GM13976 (cell line): ENCODE data around the gene FGFR4.

ENCODE experiments used
- DNase-seq: peaks from one replicate; pipeline ENCODE4 v3.0.0; 2012; ENCODE audit warnings: low spot score
- in situ Hi-C: fragments of 300-500 bp; cut with MboI; formaldehyde crosslinking; loops from one replicate; pipeline ENCODE4 v1.12.0; 2022; ENCODE audit warnings: low sequenced_read_pairs, mixed read lengths, inconsistent platforms; ENCODE audit not compliant: unreplicated experiment
- TF ChIP-seq, protein P1 (sequence below): IDR thresholded peaks from 2 replicates; pipeline ENCODE4 v1.5.1; 2012; ENCODE audit warnings: borderline replicate concordance, mild to moderate bottlenecking; ENCODE audit not compliant: insufficient read depth; ENCODE audit errors: extremely low read depth, missing control alignments, control extremely low read depth

FGFR4 gene

DNA sequence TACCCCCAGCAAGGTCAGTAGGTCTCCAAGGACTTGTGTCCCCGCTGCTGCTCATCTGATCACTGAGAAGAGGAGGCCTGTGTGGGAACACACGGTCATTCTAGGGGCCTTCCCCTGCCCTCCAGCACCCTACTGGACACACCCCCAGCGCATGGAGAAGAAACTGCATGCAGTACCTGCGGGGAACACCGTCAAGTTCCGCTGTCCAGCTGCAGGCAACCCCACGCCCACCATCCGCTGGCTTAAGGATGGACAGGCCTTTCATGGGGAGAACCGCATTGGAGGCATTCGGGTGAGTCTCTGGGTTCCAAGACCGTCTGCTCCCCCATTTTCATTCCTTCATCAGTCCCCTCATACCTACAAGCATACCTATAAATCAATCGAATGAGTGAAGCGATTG, 4.1 kb downstream of the FGFR4 start:
- no peak for DNase-seq
- TF ChIP-seq, protein P1, sequence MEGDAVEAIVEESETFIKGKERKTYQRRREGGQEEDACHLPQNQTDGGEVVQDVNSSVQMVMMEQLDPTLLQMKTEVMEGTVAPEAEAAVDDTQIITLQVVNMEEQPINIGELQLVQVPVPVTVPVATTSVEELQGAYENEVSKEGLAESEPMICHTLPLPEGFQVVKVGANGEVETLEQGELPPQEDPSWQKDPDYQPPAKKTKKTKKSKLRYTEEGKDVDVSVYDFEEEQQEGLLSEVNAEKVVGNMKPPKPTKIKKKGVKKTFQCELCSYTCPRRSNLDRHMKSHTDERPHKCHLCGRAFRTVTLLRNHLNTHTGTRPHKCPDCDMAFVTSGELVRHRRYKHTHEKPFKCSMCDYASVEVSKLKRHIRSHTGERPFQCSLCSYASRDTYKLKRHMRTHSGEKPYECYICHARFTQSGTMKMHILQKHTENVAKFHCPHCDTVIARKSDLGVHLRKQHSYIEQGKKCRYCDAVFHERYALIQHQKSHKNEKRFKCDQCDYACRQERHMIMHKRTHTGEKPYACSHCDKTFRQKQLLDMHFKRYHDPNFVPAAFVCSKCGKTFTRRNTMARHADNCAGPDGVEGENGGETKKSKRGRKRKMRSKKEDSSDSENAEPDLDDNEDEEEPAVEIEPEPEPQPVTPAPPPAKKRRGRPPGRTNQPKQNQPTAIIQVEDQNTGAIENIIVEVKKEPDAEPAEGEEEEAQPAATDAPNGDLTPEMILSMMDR, result no peak
- in situ Hi-C loops, result no loop called here

DNA sequence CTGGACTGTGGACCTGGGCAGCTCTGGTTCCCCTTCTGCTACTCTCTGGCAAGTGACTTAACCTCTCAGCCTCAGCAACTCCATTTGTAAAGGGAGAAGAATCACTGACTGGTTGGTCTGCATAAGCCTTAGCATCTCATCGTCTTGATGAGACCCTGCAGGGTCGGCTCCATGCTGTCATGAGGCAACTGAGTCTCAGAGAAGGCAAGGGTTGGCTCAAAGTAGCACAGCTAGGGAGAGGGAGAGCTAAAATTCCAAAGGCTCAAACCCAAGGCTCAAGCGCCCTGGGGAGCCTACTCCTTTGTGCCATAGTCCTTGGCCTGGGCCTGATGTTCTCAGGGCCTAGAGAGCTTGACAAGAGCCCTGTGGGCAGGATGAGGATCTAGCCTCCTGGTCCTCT, 4.5 kb downstream of the FGFR4 start:
- TF ChIP-seq, protein P1, result no peak
- in situ Hi-C loops, result no loop called here

DNA sequence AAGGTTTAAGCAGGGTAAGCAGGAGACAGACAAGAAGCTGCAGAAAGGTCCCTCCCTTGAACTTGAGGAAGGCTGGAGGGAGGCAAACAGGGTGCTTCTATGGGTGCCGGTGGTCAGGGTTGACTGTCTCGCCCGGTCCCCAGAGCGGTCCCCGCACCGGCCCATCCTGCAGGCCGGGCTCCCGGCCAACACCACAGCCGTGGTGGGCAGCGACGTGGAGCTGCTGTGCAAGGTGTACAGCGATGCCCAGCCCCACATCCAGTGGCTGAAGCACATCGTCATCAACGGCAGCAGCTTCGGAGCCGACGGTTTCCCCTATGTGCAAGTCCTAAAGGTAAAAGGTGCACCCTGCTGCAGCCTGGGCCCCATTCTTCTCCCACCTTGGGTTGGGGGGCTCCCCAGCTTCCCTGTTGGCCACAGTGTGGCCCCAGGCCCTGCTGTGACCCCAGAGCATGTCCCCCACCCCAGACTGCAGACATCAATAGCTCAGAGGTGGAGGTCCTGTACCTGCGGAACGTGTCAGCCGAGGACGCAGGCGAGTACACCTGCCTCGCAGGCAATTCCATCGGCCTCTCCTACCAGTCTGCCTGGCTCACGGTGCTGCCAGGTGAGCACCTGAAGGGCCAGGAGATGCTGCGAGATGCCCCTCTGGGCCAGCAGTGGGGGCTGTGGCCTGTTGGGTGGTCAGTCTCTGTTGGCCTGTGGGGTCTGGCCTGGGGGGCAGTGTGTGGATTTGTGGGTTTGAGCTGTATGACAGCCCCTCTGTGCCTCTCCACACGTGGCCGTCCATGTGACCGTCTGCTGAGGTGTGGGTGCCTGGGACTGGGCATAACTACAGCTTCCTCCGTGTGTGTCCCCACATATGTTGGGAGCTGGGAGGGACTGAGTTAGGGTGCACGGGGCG, 5.7 kb downstream of the FGFR4 start:
- TF ChIP-seq, protein P1, result no peak
- in situ Hi-C loops, result no loop called here
- no peak for DNase-seq

More for the DNA sequence above, 4.5 kb downstream of the FGFR4 start:
- no peak for DNase-seq

DNA sequence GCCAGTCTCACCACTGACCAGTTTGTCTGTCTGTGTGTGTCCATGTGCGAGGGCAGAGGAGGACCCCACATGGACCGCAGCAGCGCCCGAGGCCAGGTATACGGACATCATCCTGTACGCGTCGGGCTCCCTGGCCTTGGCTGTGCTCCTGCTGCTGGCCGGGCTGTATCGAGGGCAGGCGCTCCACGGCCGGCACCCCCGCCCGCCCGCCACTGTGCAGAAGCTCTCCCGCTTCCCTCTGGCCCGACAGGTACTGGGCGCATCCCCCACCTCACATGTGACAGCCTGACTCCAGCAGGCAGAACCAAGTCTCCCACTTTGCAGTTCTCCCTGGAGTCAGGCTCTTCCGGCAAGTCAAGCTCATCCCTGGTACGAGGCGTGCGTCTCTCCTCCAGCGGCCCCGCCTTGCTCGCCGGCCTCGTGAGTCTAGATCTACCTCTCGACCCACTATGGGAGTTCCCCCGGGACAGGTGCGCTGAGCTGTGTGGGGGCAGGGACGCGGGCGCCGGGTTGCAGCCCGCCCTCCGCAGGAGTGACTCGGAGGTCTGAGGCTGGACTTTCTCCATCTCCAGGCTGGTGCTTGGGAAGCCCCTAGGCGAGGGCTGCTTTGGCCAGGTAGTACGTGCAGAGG, 6.5 kb downstream of the FGFR4 start:
- TF ChIP-seq, protein P1, result no peak
- DNase-seq, result no peak
- in situ Hi-C loops, result no loop called here

DNA sequence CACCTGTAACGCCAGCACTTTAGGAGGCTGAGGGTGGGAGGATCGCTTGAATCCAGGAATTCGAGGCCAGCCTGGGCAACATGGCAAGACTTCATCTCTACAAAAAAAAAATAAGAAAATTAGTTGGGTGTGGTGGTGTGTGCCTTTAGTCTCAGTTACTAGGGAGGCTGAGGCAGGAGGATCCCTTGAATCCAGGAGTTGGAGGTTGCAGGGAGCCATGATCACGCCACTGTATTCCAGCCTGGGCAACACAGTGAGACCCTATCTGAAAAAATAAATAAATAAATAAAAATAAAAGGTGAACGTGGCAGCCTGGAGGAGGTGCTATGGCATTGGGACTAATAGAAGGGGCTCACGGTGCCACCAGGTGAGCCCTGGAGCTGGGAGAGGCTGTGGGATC, 7.1 kb downstream of the FGFR4 start:
- no peak for DNase-seq
- in situ Hi-C loops, result no loop called here
- TF ChIP-seq, protein P1, result no peak

DNA sequence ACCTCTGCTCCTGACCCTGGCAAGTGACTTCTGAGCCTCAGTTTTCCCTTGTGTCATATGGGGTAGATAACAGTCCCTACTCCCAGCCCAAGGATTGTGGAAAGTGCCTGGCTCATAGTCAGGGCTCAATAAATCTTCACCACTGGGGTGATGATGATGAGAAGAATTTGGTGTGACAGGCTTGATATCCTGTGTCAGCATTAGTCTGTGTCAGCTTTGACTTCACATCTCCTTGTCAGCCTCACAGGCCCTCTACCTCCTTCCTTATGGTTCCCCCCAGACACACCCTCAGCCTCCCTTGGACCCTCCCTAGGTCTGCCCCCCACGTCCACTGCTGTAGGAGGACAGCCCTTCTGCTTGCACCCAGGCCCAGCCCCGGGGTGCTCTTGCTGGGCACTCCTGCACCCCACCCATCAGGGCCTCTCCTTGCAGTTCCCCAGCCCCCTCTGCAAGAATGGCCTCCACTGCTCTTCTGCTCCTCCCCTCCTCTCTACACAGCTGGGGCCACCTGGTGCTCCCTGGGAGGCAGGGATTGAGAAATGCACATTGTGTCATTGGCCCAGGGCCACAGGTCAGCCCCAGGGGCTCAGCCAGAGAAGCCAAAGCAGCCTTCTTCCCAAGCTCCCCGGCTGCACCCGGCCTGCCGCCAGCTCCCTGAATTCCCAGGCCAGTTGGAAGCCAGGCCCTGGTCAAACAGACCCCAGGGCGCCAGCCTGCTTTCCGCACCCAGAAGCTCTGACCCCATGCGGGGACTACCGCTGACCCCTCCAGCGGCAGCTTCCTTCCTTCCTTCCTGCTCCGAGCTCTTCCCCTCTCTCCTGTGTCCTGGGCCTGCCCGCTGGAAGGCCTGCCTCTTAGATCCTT, 7.7 kb downstream of the FGFR4 start:
- TF ChIP-seq, protein P1, result no peak
- no peak for DNase-seq

More for the DNA sequence above, 7.7 kb downstream of the FGFR4 start:
- in situ Hi-C loops, result no loop called here
